ENCODE results near the gene MOGAT2. TPM values are rescaled to one million over a fixed set of nuclear protein-coding genes. Genes with fewer than 3 reads are reported as not detected.

Gene MOGAT2
- total RNA-seq, 3 donors from 2014 or later: 86.4 to 247 (median 192) TPM

DNA sequence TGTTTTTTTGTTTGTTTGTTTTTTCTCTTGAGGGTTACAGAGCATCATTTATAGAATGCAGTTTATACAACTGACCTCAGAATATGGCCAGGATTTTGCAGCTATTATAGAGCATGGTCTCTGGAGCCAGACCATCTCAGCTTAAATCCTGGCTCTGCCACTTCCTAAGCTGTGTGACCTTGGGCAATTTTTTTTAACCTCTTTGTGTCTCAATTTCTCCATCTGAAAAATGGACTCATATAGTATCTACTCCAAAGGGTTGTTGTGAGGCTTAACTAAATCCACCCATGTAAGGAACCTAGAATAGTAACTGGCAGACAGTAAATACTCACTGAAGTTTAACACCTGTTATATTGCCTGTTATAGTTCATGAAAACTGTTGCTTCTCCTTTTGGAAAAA lies 42.6 kb downstream of the MOGAT2 start:
- no peaks in the 10 kb centered on the region for H3K4me1 ChIP-seq (ENCODE audit: low read depth)
- no peaks in the 10 kb centered on the region for H3K9me3 ChIP-seq
- DNase-seq (no peak), ATAC-seq (no peak)
- no peak overlapping the region for H3K4me3 ChIP-seq
- TF ChIP-seq CTCF (IDR thresholded peaks at IDR 0.05): no peak
- H3K36me3 ChIP-seq (ENCODE audit: low read depth): no peaks in the 10 kb centered on the region
- intact Hi-C loops (cut with DNase I, micrococcal nuclease): no loop called here

- no peaks in the 10 kb centered on the region for H3K36me3 ChIP-seq (ENCODE audit: low read depth)
- H3K9me3 ChIP-seq: no peaks in the 10 kb centered on the region
- H3K4me1 ChIP-seq (ENCODE audit: low read depth): no peaks in the 10 kb centered on the region
- DNase-seq: no peak
- intact Hi-C loops (cut with DNase I, micrococcal nuclease): no loop called here
- no peak for ATAC-seq
- no peak overlapping the region for H3K4me3 ChIP-seq
- no peak for TF ChIP-seq CTCF (IDR thresholded peaks at IDR 0.05)
These were observed 43.3 kb downstream of the MOGAT2 start for GRCh38 chr11:75760710-75761493.

GRCh38 chr11:75762158-75762557 lies 44.5 kb downstream of the MOGAT2 start:
- no peak for DNase-seq

GRCh38 chr11:75762885-75763284 lies 45.2 kb downstream of the MOGAT2 start:
- ATAC-seq (no peak), DNase-seq (no peak)
- H3K4me3 ChIP-seq: no peak overlapping the region
- no peak for TF ChIP-seq CTCF (IDR thresholded peaks at IDR 0.05)
- intact Hi-C loops (cut with DNase I, micrococcal nuclease): no loop called here
- H3K36me3 ChIP-seq (ENCODE audit: low read depth): no peaks in the 10 kb centered on the region
- H3K9me3 ChIP-seq: no peaks in the 10 kb centered on the region
- H3K4me1 ChIP-seq (ENCODE audit: low read depth): peaks cover 3% of the 10 kb centered on the region

More at GRCh38 chr11:75762158-75762557, 44.5 kb downstream of the MOGAT2 start:
- TF ChIP-seq CTCF (IDR thresholded peaks at IDR 0.05): no peak
- no peaks in the 10 kb centered on the region for H3K4me1 ChIP-seq (ENCODE audit: low read depth)
- intact Hi-C loops (cut with DNase I, micrococcal nuclease): no loop called here
- ATAC-seq: no peak
- H3K36me3 ChIP-seq (ENCODE audit: low read depth): no peaks in the 10 kb centered on the region
- no peak overlapping the region for H3K4me3 ChIP-seq
- no peaks in the 10 kb centered on the region for H3K9me3 ChIP-seq

DNA sequence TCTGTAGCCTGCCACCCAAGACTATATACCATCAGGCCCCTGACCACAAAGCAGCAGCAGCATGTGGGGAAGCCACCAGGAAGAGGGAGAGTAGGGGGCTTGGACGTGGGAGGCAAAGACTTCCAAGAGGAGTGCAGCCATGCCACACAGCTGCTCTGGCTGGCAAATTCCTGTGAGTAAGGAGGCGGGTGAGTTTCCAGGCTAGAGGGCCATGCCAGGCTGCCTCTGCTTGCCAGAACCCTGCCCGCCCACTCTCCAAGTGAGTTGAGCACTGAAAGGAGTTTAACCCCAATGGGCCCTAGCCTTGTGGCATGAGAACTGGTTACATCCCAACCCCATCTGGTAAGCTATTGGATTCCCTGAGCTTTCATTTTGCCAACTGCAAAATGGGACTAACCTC lies 46.2 kb downstream of the MOGAT2 start:
- Histone ChIP-seq H3K9me3 (no peaks in the 10 kb centered on the region), H3K36me3 (ENCODE audit: low read depth) (no peaks in the 10 kb centered on the region), H3K4me3 (no peak overlapping the region), H3K4me1 (ENCODE audit: low read depth) (peaks cover 10% of the 10 kb centered on the region)
- DNase-seq: no peak
- TF ChIP-seq CTCF (IDR thresholded peaks at IDR 0.05): no peak
- intact Hi-C loops (cut with DNase I, micrococcal nuclease): no loop called here
- no peak for ATAC-seq
